ENCODE results near the gene CCDC88C. TPM values are rescaled to one million over a fixed set of nuclear protein-coding genes. Genes with fewer than 3 reads are reported as not detected.

CCDC88C gene
- total RNA-seq, 2 donors from 2014 or later, result 4.0 to 4.4 TPM

- H3K36me3 ChIP-seq, result no peaks in the 10 kb centered on the region
- no peak overlapping the region for H3K4me3 ChIP-seq
- no peaks in the 10 kb centered on the region for H3K27me3 ChIP-seq
- DNase-seq (ENCODE audit: low spot score), result no peak
- H3K27ac ChIP-seq, result no peak overlapping the region
- no peaks in the 10 kb centered on the region for H3K4me1 ChIP-seq
- H3K9me3 ChIP-seq, result no peaks in the 10 kb centered on the region
- no peak for TF ChIP-seq CTCF (IDR thresholded peaks at IDR 0.05)
These were observed 139.9 kb downstream of the CCDC88C start for GRCh38 chr14:91277546-91278382.

GRCh38 chr14:91274796-91275195, 142.8 kb downstream of the CCDC88C start:
- H3K4me1 ChIP-seq, result peaks cover 0 to 3% of the 10 kb centered on the region in 2 donors
- H3K9me3 ChIP-seq, result no peaks in the 10 kb centered on the region
- DNase-seq (ENCODE audit: low spot score), result no peak
- H3K27ac ChIP-seq, result no peak overlapping the region
- no peaks in the 10 kb centered on the region for H3K27me3 ChIP-seq
- H3K4me3 ChIP-seq, result no peak overlapping the region
- TF ChIP-seq CTCF (IDR thresholded peaks at IDR 0.05), result no peak
- no peaks in the 10 kb centered on the region for H3K36me3 ChIP-seq

- Histone ChIP-seq H3K36me3 (no peaks in the 10 kb centered on the region), H3K4me1 (peaks cover 0 to 8% of the 10 kb centered on the region in 2 donors), H3K27ac (no peak overlapping the region), H3K4me3 (no peak overlapping the region), H3K27me3 (no peaks in the 10 kb centered on the region), H3K9me3 (no peaks in the 10 kb centered on the region)
- no peak for TF ChIP-seq CTCF (IDR thresholded peaks at IDR 0.05)
- DNase-seq (ENCODE audit: low spot score), result no peak
These were observed 143.7 kb downstream of the CCDC88C start for GRCh38 chr14:91273885-91274273.

GRCh38 chr14:91273273-91273884, 144.2 kb downstream of the CCDC88C start:
- Histone ChIP-seq H3K4me1 (peaks cover 0 to 8% of the 10 kb centered on the region in 2 donors), H3K27me3 (no peaks in the 10 kb centered on the region), H3K4me3 (no peak overlapping the region), H3K36me3 (no peaks in the 10 kb centered on the region), H3K27ac (no peak overlapping the region), H3K9me3 (no peaks in the 10 kb centered on the region)
- no peak for TF ChIP-seq CTCF (IDR thresholded peaks at IDR 0.05)
- no peak for DNase-seq (ENCODE audit: low spot score)

GRCh38 chr14:91272341-91273272, 145.0 kb downstream of the CCDC88C start:
- DNase-seq (ENCODE audit: low spot score), result no peak
- no peak for TF ChIP-seq CTCF (IDR thresholded peaks at IDR 0.05)
- no peaks in the 10 kb centered on the region for H3K9me3 ChIP-seq
- no peaks in the 10 kb centered on the region for H3K36me3 ChIP-seq
- H3K4me1 ChIP-seq, result peaks cover 0 to 8% of the 10 kb centered on the region in 2 donors
- H3K27me3 ChIP-seq, result no peaks in the 10 kb centered on the region
- H3K27ac ChIP-seq, result no peak overlapping the region
- H3K4me3 ChIP-seq, result no peak overlapping the region

Measured in right atrium auricular region (tissue), 2 donors.